Adrenal gland (tissue), 12 donors: ENCODE measurements around the gene UBE2N. TPM values are rescaled to one million over a fixed set of nuclear protein-coding genes. Genes with fewer than 3 reads are reported as not detected.
"Not testable (repeated sequence)": the region's sequence is repeated elsewhere in the genome, so short reads cannot be mapped to it uniquely, and the experiment has no call there.

Experiments used
- DNase-seq, 7 donors: peaks; one replicate each; pipeline ENCODE4 v3.0.0-alpha.2; 2019 to 2020
- H3K27ac ChIP-seq, 5 donors: fragments of 200-600 bp; sonication (generic) in 4 of 5; 1 replicate in 3 of 5; 2 replicates in 2 of 5; pipeline versions ENCODE4 v1.5.1 to v1.8.0; 2016 to 2020; ENCODE audit warnings: mild to moderate bottlenecking in 1 of 5
- H3K27me3 ChIP-seq: fragments of 200-600 bp; 2 replicates; pipeline ENCODE4 v1.8.0; 2021
- H3K36me3 ChIP-seq, 2 donors: fragments of 200-600 bp; replicated peaks in 1 of 2; 1 replicate in 1 of 2; 2 replicates in 1 of 2; pipeline versions ENCODE4 v1.5.1 to v1.8.0; 2018 to 2022
- H3K4me1 ChIP-seq, 2 donors: fragments of 200-600 bp; replicated peaks in 1 of 2; 1 replicate in 1 of 2; 2 replicates in 1 of 2; pipeline versions ENCODE4 v1.5.1 to v1.8.0; 2018 to 2021
- H3K4me3 ChIP-seq, 4 donors: fragments of 200-600 bp; sonication (generic) in 3 of 4; one replicate each; pipeline ENCODE4 v1.5.1; 2016 to 2018
- H3K9me3 ChIP-seq, 3 donors: fragments of 200-600 bp; sonication (generic) in 1 of 3; replicated peaks in 1 of 3; 1 replicate in 2 of 3; 2 replicates in 1 of 3; pipeline versions ENCODE4 v1.5.1 to v1.8.0; 2016 to 2021
- CTCF ChIP-seq, 6 experiments: fragments of 450-650 bp in 4 of 6; fragments of 200-600 bp in 2 of 6; sonication (generic) in 1 of 6; IDR thresholded peaks; 1 replicate in 5 of 6; 2 replicates in 1 of 6; pipeline versions ENCODE4 v1.5.1 to v1.8.0; 2016 to 2021; ENCODE audit warnings: antibody characterized with exemption in 6 of 6, mild to moderate bottlenecking in 2 of 6, moderate library complexity in 1 of 6
- POLR2A ChIP-seq, 2 donors: fragments of 450-650 bp; IDR thresholded peaks; one replicate each; pipeline ENCODE4 v1.6.1; 2017; ENCODE audit warnings: antibody characterized with exemption in 2 of 2, mild to moderate bottlenecking in 2 of 2, moderate library complexity in 1 of 2
- WGBS, 4 donors: extraction: QIAGEN DNeasy Blood & Tissue Kit in 2 of 4; methylation state at CpG; one replicate each; pipeline versions ENCODE4 v1.1.5 to v1.1.7; 2013 to 2017; 5-methylcytosine and 5-hydroxymethylcytosine counted together
- intact Hi-C, 2 donors: fragments of 100-400 bp; cut with DNase I; formaldehyde crosslinking; loops; one replicate each; pipeline versions ENCODE4 v1.14.1 to v1.15.0; 2022 to 2023
- polyA plus RNA-seq, 3 donors: library from polyadenylated mRNA; stranded (reverse); fragments of 200-250 nt in 2 of 3; fragments of 350-450 nt in 1 of 3; fragmentation: Illumina TruSeq in 1 of 3; extraction: RNeasy Lipid Tissue Mini Kit (QIAGEN cat#74804) in 1 of 3; gene quantifications; one replicate each; pipeline ENCODE4 v1.2.3, GENCODE V29; 2013 to 2014
- total RNA-seq, 9 donors: library from RNA; depleted of rRNA in 4 of 9; stranded (reverse); fragments of >200 nt in 4 of 9; fragments of 120-200 nt in 1 of 9; fragmentation: NEBNext Ultra II Directional in 1 of 9; extraction: Animal tissue kit (Norgen Biotek cat#: 25700) in 1 of 9; gene quantifications; one replicate each; pipeline versions ENCODE4 v1.1.0 to v1.2.4, GENCODE V29; 2013 to 2023
- donor health status: healthy with polysubstance abuse.
- donor health status: Bipolar disorder and iron deficiency.
- donor health status: DM: yes; HTN: yes; CAD: no.
- donor health status: DM: no; HTN: no; CAD: no.
- donor health status: DM: no; HTN: no; CAD: no.
- donor health status: DM: yes; HTN: yes; CAD: no.

UBE2N gene
- total and polyA plus RNA-seq, 12 donors: 22.1 to 186 (median 68.5) TPM

GRCh38 chr12:93417967-93418480 is 23.7 kb downstream of the UBE2N start:
- Histone ChIP-seq H3K4me1 (peaks cover 11 to 39% of the 10 kb centered on the region in 2 donors), H3K4me3 (no peak overlapping the region), H3K9me3 (no peaks in the 10 kb centered on the region), H3K27ac (no peak overlapping the region), H3K27me3 (no peaks in the 10 kb centered on the region), H3K36me3 (no peaks in the 10 kb centered on the region)
- TF ChIP-seq CTCF (IDR thresholded peaks at IDR 0.05): no peak
- no peak for TF ChIP-seq POLR2A (IDR thresholded peaks at IDR 0.05)
- 73 to 74% (median 74%) methylated on average over 4 of the region's 4 CpGs for WGBS, 4 donors
- DNase-seq: no peak
- intact Hi-C loops: no loop called here

- H3K9me3 ChIP-seq: no peaks in the 10 kb centered on the region
- intact Hi-C loops: no loop called here
- WGBS, 4 donors: 66 to 81% (median 70%) methylated on average over 3 of the region's 3 CpGs
- no peak overlapping the region for H3K4me3 ChIP-seq
- no peaks in the 10 kb centered on the region for H3K27me3 ChIP-seq
- TF ChIP-seq CTCF (IDR thresholded peaks at IDR 0.05) (peak in 1 of 6 experiments; percentile 16), POLR2A (IDR thresholded peaks at IDR 0.05) (no peak)
- no peaks in the 10 kb centered on the region for H3K36me3 ChIP-seq
- peaks cover 14 to 48% of the 10 kb centered on the region in 2 donors for H3K4me1 ChIP-seq
- no peak overlapping the region for H3K27ac ChIP-seq
- no peak for DNase-seq
Measured at GRCh38 chr12:93415723-93416464, 25.9 kb downstream of the UBE2N start.

DNA sequence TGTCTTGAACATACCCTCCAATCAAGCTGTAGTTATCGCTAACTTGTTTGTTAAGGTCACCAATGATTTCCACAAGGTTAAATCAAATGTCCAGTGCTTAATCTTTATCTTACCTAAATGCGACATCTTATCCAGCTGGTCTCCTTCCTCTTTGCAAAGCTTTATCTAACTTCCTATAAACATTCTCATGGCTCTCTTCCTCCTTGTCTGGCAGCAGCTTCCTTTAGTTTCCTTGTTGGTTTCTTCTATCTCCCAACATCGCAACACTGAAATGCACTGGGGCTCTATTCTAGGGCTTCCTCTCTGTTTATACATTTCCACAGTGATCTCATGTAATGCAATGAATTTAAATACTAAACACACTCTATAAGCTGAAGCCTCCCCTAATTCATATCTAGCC is 28.7 kb downstream of the UBE2N start:
- no peak for DNase-seq
- H3K27me3 ChIP-seq: no peaks in the 10 kb centered on the region
- WGBS, 4 donors: 39 to 52% (median 43%) methylated on average over 3 of the region's 3 CpGs
- peaks cover 0 to 7% of the 10 kb centered on the region in 2 donors for H3K36me3 ChIP-seq
- intact Hi-C loops: no loop called here
- no peak overlapping the region for H3K27ac ChIP-seq
- H3K9me3 ChIP-seq: no peaks in the 10 kb centered on the region
- H3K4me1 ChIP-seq: peaks cover 18 to 46% of the 10 kb centered on the region in 2 donors
- H3K4me3 ChIP-seq: no peak overlapping the region
- TF ChIP-seq CTCF (IDR thresholded peaks at IDR 0.05) (no peak), POLR2A (IDR thresholded peaks at IDR 0.05) (no peak)

GRCh38 chr12:93412396-93412795 is 29.4 kb downstream of the UBE2N start:
- intact Hi-C loops, H3K27ac ChIP-seq, DNase-seq, H3K36me3 ChIP-seq, H3K4me3 ChIP-seq, H3K27me3 ChIP-seq, H3K9me3 ChIP-seq: not testable (repeated sequence)
- peaks cover 18 to 44% of the 10 kb centered on the region in 2 donors for H3K4me1 ChIP-seq
- WGBS, 4 donors: 85 to 93% (median 88%) methylated on average over 8 of the region's 8 CpGs

- H3K36me3 ChIP-seq, intact Hi-C loops, H3K27me3 ChIP-seq, H3K27ac ChIP-seq, H3K9me3 ChIP-seq, DNase-seq, H3K4me3 ChIP-seq: not testable (repeated sequence)
- WGBS, 4 donors: 79 to 94% (median 84%) methylated on average over 6 of the region's 6 CpGs
- peaks cover 18 to 40% of the 10 kb centered on the region in 2 donors for H3K4me1 ChIP-seq
Measured at GRCh38 chr12:93411060-93411459, 30.7 kb downstream of the UBE2N start.

- DNase-seq, intact Hi-C loops, H3K27me3 ChIP-seq, H3K4me3 ChIP-seq, H3K36me3 ChIP-seq, H3K9me3 ChIP-seq: not testable (repeated sequence)
- 64 to 76% (median 71%) methylated on average over 4 of the region's 4 CpGs for WGBS, 4 donors
- peaks cover 11 to 33% of the 10 kb centered on the region in 2 donors for H3K4me1 ChIP-seq
- peak overlapping the region in 1 of 5 donors; percentile 22 for H3K27ac ChIP-seq
Measured at GRCh38 chr12:93409343-93410187, 32.2 kb downstream of the UBE2N start.
